ENCODE measurements around the gene PGBD1. TPM values are rescaled to one million over a fixed set of nuclear protein-coding genes. Genes with fewer than 3 reads are reported as not detected.

Gene PGBD1
- total and polyA plus RNA-seq, 2 donors from 2014 or later, result 3.0 to 3.1 TPM

DNA sequence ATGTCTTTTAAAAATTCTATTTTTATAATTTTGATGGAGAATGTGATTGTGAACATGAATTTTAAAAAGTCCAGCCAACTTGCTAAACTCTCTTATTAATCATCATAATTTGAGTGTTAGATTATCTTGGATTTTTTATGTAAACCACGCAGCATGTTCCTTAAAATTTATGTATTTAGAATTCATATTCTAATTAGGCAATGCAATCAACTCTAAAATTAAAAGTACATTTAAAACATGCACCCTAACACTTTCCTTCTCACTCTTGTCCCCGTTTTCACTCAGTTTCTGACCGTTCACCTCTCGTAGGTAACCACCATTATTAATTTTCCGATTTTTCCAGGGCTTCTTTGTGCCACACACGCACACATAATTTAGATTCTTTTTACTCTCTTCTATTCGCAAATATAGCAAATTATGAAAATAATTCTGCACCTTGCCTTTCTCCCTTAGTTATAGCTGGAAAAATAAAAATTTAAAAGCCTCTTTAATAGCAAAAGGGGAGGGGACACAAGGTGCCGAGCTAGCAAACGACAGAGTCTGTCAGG lies 68.0 kb downstream of the PGBD1 start:
- FAIRE-seq, result no peak
- H3K9me3 ChIP-seq (ENCODE audit: control insufficient read depth in 2 of 3, insufficient read depth in 1 of 3, low read length in 3 of 3), result no peaks in the 10 kb centered on the region
- intact Hi-C loops (cut with DNase I), result no loop called here

DNA sequence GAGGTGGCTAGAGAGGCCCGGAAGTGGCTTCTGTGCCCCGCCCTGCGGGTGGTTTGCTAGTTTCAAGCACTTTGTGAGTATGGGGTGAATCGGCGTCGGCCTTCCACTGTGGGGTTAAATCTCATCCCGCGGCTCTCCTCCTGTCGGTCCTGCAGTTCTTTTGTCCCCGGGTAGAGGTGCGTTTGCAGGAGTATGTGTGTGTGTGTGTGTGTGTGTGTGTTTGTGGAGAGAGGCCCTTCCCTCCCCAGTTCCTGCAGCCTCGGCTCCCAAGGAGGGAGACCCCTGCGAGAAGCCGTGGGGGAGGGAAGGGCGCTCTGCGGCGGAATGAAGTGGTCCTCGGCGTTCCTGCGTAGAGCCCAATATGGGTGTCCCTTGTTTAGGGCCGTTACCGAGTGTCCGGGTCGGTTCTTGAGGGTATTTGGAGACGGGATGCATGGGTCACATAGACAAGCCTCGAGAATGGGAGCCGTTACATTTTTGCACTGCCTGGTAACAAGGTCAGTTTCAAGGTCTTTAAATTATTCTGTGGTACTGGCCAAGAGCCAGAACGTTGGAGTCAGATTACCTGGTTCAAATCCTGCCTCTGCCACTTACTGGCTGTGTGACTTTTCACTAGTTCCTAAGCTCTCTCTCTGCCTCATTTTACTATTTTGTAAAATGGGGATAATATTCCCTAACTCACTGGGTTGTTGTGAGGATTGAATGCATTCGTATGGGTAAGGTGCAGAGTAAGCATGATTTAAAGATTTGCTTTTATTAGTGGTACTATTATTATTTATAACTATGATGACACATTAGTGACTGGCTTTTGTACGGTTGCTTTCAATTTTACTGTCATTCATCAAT lies 68.7 kb downstream of the PGBD1 start, which contains the start of gene ZKSCAN3:
Gene ZKSCAN3 (plus strand): TSS at position 56 of the 846 bp plus-strand sequence. CDS start 9,640 bp downstream, outside the sequence.
- Histone ChIP-seq H3K9ac (ENCODE audit: low read length in 3 of 3) (peak within 1 kb of the TSS; percentile 87 to 94 (median 91)), H3K27ac (ENCODE audit: low read depth in 2 of 2, low read length in 2 of 2) (peak within 1 kb of the TSS; percentile 61 to 70), H3K4me3 (ENCODE audit: low read length in 3 of 3) (peak within 1 kb of the TSS; percentile 87 to 98 (median 97)), H3K9me3 (ENCODE audit: control insufficient read depth in 2 of 3, insufficient read depth in 1 of 3, low read length in 3 of 3) (no peaks in the 10 kb centered on the region), H3K4me1 (ENCODE audit: control insufficient read depth in 2 of 3, insufficient read depth in 2 of 3, low read depth in 1 of 3, low read length in 3 of 3) (peaks cover 0 to 12% (median 6%) of the 10 kb centered on the region in 3 donors), H3K27me3 (ENCODE audit: control insufficient read depth, insufficient read depth, low read length) (no peaks in the 10 kb centered on the region), H3K36me3 (ENCODE audit: control insufficient read depth in 2 of 3, insufficient read depth in 3 of 3, low read length in 3 of 3) (no peaks in the 10 kb centered on the region)
- intact Hi-C loops (cut with DNase I), result no loop called here
- TF ChIP-seq, protein P1, sequence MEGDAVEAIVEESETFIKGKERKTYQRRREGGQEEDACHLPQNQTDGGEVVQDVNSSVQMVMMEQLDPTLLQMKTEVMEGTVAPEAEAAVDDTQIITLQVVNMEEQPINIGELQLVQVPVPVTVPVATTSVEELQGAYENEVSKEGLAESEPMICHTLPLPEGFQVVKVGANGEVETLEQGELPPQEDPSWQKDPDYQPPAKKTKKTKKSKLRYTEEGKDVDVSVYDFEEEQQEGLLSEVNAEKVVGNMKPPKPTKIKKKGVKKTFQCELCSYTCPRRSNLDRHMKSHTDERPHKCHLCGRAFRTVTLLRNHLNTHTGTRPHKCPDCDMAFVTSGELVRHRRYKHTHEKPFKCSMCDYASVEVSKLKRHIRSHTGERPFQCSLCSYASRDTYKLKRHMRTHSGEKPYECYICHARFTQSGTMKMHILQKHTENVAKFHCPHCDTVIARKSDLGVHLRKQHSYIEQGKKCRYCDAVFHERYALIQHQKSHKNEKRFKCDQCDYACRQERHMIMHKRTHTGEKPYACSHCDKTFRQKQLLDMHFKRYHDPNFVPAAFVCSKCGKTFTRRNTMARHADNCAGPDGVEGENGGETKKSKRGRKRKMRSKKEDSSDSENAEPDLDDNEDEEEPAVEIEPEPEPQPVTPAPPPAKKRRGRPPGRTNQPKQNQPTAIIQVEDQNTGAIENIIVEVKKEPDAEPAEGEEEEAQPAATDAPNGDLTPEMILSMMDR (IDR thresholded peaks at IDR 0.05; ENCODE audit: borderline replicate concordance, extremely low read depth, insufficient read depth), result no peak
- DNase-seq (peak; percentile 89 to 96 (median 92)), FAIRE-seq (no peak)

More for the DNA sequence above, 68.0 kb downstream of the PGBD1 start:
- Histone ChIP-seq H3K27ac (ENCODE audit: low read depth in 2 of 2, low read length in 2 of 2) (peak overlapping the region; percentile 61 to 70), H3K27me3 (ENCODE audit: control insufficient read depth, insufficient read depth, low read length) (no peaks in the 10 kb centered on the region), H3K4me1 (ENCODE audit: control insufficient read depth in 2 of 3, insufficient read depth in 2 of 3, low read depth in 1 of 3, low read length in 3 of 3) (peaks cover 0 to 9% (median 6%) of the 10 kb centered on the region in 3 donors), H3K4me3 (ENCODE audit: low read length in 3 of 3) (peak overlapping the region; percentile 87 to 98 (median 97)), H3K36me3 (ENCODE audit: control insufficient read depth in 2 of 3, insufficient read depth in 3 of 3, low read length in 3 of 3) (no peaks in the 10 kb centered on the region), H3K9ac (ENCODE audit: low read length in 3 of 3) (peak overlapping the region; percentile 87 to 94 (median 91))
- no peak for DNase-seq
- TF ChIP-seq, protein P1 (IDR thresholded peaks at IDR 0.05; ENCODE audit: borderline replicate concordance, extremely low read depth, insufficient read depth), result no peak

DNA sequence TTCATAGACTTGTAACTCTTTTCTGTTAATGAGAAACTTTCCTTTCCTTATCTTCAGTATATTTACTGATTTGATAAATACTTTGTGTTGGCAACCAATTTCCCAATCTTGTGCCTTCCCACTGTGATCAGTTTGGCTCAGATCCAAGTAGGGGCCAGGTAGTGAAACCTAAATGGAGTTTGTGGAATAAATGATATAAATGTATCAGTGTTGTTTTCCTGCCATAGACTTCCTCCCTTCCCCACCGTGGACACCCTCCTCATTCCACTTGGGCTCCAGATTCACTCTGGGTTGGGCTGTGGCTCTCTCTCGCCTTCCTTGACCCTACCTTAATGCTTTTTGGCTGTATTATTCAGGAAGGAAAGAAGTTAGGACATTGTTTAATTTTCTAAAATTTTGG lies 69.7 kb downstream of the PGBD1 start:
- intact Hi-C loops (cut with DNase I), result no loop called here
- FAIRE-seq, result no peak
- H3K9ac ChIP-seq (ENCODE audit: low read length in 3 of 3), result no peak overlapping the region

More for the DNA sequence above, 69.7 kb downstream of the PGBD1 start:
- no peaks in the 10 kb centered on the region for H3K27me3 ChIP-seq (ENCODE audit: control insufficient read depth, insufficient read depth, low read length)
- H3K27ac ChIP-seq (ENCODE audit: low read depth in 2 of 2, low read length in 2 of 2), result no peak overlapping the region
- no peak for DNase-seq
- H3K4me3 ChIP-seq (ENCODE audit: low read length in 3 of 3), result peak overlapping the region in 2 of 3 donors; percentile 97 to 98
- H3K4me1 ChIP-seq (ENCODE audit: control insufficient read depth in 2 of 3, insufficient read depth in 2 of 3, low read depth in 1 of 3, low read length in 3 of 3), result peaks cover 0 to 18% (median 6%) of the 10 kb centered on the region in 3 donors
- TF ChIP-seq, protein P1 (IDR thresholded peaks at IDR 0.05; ENCODE audit: borderline replicate concordance, extremely low read depth, insufficient read depth), result no peak
- no peaks in the 10 kb centered on the region for H3K36me3 ChIP-seq (ENCODE audit: control insufficient read depth in 2 of 3, insufficient read depth in 3 of 3, low read length in 3 of 3)
- H3K9me3 ChIP-seq (ENCODE audit: control insufficient read depth in 2 of 3, insufficient read depth in 1 of 3, low read length in 3 of 3), result no peaks in the 10 kb centered on the region

Measured in kidney (tissue), 14 donors.